H1 (cell line): ENCODE data around the gene CHST11. TPM values are rescaled to one million over a fixed set of nuclear protein-coding genes. Genes with fewer than 3 reads are reported as not detected.
A peak's percentile ranks its signal among the peaks of the same experiment; 100 is the strongest.

Source experiments
- CTCF ChIA-PET: fragments of 300-600 bp; sonication (Branson Sonifier 250); formaldehyde crosslinking; loops from one replicate; lab custom pipeline; 2021; ENCODE audit not compliant: partially characterized antibody; lab: Charles Lee
- POLR2A ChIA-PET: fragments of 300-600 bp; sonication (Branson Sonifier 250); formaldehyde crosslinking; loops from one replicate; lab custom pipeline; 2021; ENCODE audit warnings: inconsistent platforms; ENCODE audit not compliant: partially characterized antibody; lab: Charles Lee
- DNase-seq, 2 experiments: peaks; one replicate each; pipeline versions ENCODE4 v3.0.0 to v3.0.0-alpha.2; 2010 to 2022; ENCODE audit warnings: low spot score in 2 of 2, low read depth in 1 of 2, mixed read lengths in 1 of 2
- FAIRE-seq: peaks from 2 replicates; lab custom pipeline; 2011; peaks lifted over from hg19 to GRCh38; lab: Jason Lieb, UNC
- H2AFZ ChIP-seq: 2 replicates; pipeline ENCODE4 v1.8.1; 2012; ENCODE audit warnings: low read length, inconsistent platforms
- H2AK5ac ChIP-seq: 2 replicates; pipeline ENCODE4 v1.6.1; 2013; ENCODE audit warnings: low read depth, low read length
- H2BK120ac ChIP-seq: replicated peaks from 2 replicates; pipeline ENCODE3; 2013; ENCODE audit warnings: low read depth, low read length, inconsistent platforms
- H2BK12ac ChIP-seq: 2 replicates; pipeline ENCODE4 v1.6.1; 2013; ENCODE audit warnings: low read depth, low read length
- H2BK15ac ChIP-seq: 2 replicates; pipeline ENCODE4 v1.6.1; 2013; ENCODE audit warnings: low read length
- H2BK20ac ChIP-seq: 2 replicates; pipeline ENCODE4 v1.6.1; 2013; ENCODE audit warnings: low read length
- H2BK5ac ChIP-seq: 2 replicates; pipeline ENCODE4 v1.6.1; 2013; ENCODE audit warnings: low read depth, low read length
- H3K14ac ChIP-seq: 2 replicates; pipeline ENCODE4 v1.6.1; 2013; ENCODE audit warnings: inconsistent platforms; ENCODE audit not compliant: insufficient read length
- H3K18ac ChIP-seq: 2 replicates; pipeline ENCODE4 v1.6.1; 2013; ENCODE audit warnings: low read length; ENCODE audit errors: extremely low read depth
- H3K23ac ChIP-seq: 2 replicates; pipeline ENCODE4 v1.6.1; 2013; ENCODE audit warnings: inconsistent platforms; ENCODE audit not compliant: insufficient read length
- H3K23me2 ChIP-seq: 2 replicates; pipeline ENCODE4 v1.6.1; 2013; ENCODE audit warnings: low read depth, low read length
- H3K27ac ChIP-seq: 2 replicates; pipeline ENCODE4 v1.6.1; 2011; ENCODE audit warnings: low read depth, low read length, inconsistent platforms
- H3K27me3 ChIP-seq, 4 experiments: replicated peaks in 1 of 4; 1 replicate in 1 of 4; 2 replicates in 3 of 4; pipeline versions ENCODE4 v1.6.1 to v1.8.1; 2011 to 2013; ENCODE audit warnings: low read length in 3 of 4, mild to moderate bottlenecking in 3 of 4, inconsistent platforms in 2 of 4, mixed read lengths in 2 of 4, moderate library complexity in 1 of 4; ENCODE audit not compliant: control insufficient read depth in 3 of 4, insufficient read depth in 3 of 4; ENCODE audit errors: extremely low read depth in 1 of 4
- H3K36me3 ChIP-seq, 4 experiments: 2 replicates each; pipeline versions ENCODE4 v1.6.1 to v1.8.1; 2011 to 2013; ENCODE audit warnings: mild to moderate bottlenecking in 4 of 4, low read length in 3 of 4, moderate library complexity in 2 of 4, control low read depth in 1 of 4, inconsistent platforms in 1 of 4; ENCODE audit not compliant: insufficient read depth in 4 of 4, control insufficient read depth in 2 of 4
- H3K4ac ChIP-seq: replicated peaks from 2 replicates; pipeline ENCODE3; 2013; ENCODE audit warnings: low read length, low read depth, mixed read lengths, inconsistent platforms; ENCODE audit not compliant: insufficient read length
- H3K4me1 ChIP-seq, 4 experiments: replicated peaks in 1 of 4; 1 replicate in 1 of 4; 2 replicates in 3 of 4; pipeline versions ENCODE4 v1.6.1 to v1.8.1; 2011 to 2013; ENCODE audit warnings: low read length in 3 of 4, inconsistent platforms in 2 of 4, mixed read lengths in 1 of 4; ENCODE audit not compliant: insufficient read depth in 4 of 4, control insufficient read depth in 3 of 4
- H3K4me2 ChIP-seq, 2 experiments: 2 replicates each; pipeline versions ENCODE4 v1.6.1 to v1.8.1; 2011 to 2013; ENCODE audit warnings: low read depth in 2 of 2, low read length in 2 of 2, control low read depth in 1 of 2, inconsistent platforms in 1 of 2, mild to moderate bottlenecking in 1 of 2; ENCODE audit not compliant: insufficient read depth in 1 of 2
- H3K4me3 ChIP-seq, 4 experiments: fragments of 200-600, 300-600 bp in 1 of 4; sonication (generic), shearing (Covaris generic), sonication (Bioruptor Twin) in 1 of 4; 2 replicates each; pipeline versions ENCODE4 v1.5.1 to v1.8.1; 2011 to 2016; ENCODE audit warnings: low read length in 4 of 4, low read depth in 3 of 4, control low read depth in 2 of 4, inconsistent platforms in 2 of 4, mild to moderate bottlenecking in 2 of 4, mixed read lengths in 1 of 4, moderate library complexity in 1 of 4; ENCODE audit not compliant: insufficient read depth in 2 of 4; ENCODE audit errors: extremely low read depth in 1 of 4
- H3K56ac ChIP-seq: replicated peaks from 2 replicates; pipeline ENCODE3; 2013; ENCODE audit warnings: low read depth, mild to moderate bottlenecking, mixed read lengths, low read length, inconsistent platforms; ENCODE audit not compliant: insufficient read length
- H3K79me1 ChIP-seq: 2 replicates; pipeline ENCODE4 v1.6.1; 2013; ENCODE audit warnings: low read depth, low read length, control low read depth
- H3K79me2 ChIP-seq, 2 experiments: 2 replicates each; pipeline versions ENCODE4 v1.6.1 to v1.8.1; 2012 to 2013; ENCODE audit warnings: low read length in 2 of 2, mild to moderate bottlenecking in 2 of 2, inconsistent platforms in 1 of 2; ENCODE audit not compliant: insufficient read depth in 2 of 2, control insufficient read depth in 1 of 2
- H3K9ac ChIP-seq, 4 experiments: replicated peaks in 1 of 4; 1 replicate in 1 of 4; 2 replicates in 3 of 4; pipeline versions ENCODE4 v1.6.1 to v1.8.1; 2011 to 2013; ENCODE audit warnings: low read depth in 3 of 4, low read length in 3 of 4, control low read depth in 2 of 4, mild to moderate bottlenecking in 2 of 4, moderate library complexity in 2 of 4, inconsistent platforms in 1 of 4; ENCODE audit errors: extremely low read depth in 1 of 4
- H3K9me3 ChIP-seq, 2 experiments: 2 replicates each; pipeline versions ENCODE4 v1.6.1 to v1.8.1; 2012 to 2013; ENCODE audit warnings: mild to moderate bottlenecking in 2 of 2, moderate library complexity in 2 of 2, control low read depth in 1 of 2, inconsistent platforms in 1 of 2, low read depth in 1 of 2, low read length in 1 of 2, mixed read lengths in 1 of 2; ENCODE audit not compliant: insufficient read depth in 2 of 2
- H4K20me1 ChIP-seq, 2 experiments: replicated peaks in 1 of 2; 2 replicates each; pipeline versions ENCODE3 to v1.8.1; 2011 to 2013; ENCODE audit warnings: inconsistent platforms in 2 of 2, low read length in 2 of 2, mild to moderate bottlenecking in 1 of 2; ENCODE audit not compliant: insufficient read depth in 2 of 2, control insufficient read depth in 1 of 2
- H4K5ac ChIP-seq: 2 replicates; pipeline ENCODE4 v1.6.1; 2013; ENCODE audit warnings: low read length, low read depth, mixed read lengths, inconsistent platforms; ENCODE audit not compliant: insufficient read length
- H4K8ac ChIP-seq: 2 replicates; pipeline ENCODE4 v1.8.0; 2013; ENCODE audit warnings: mild to moderate bottlenecking, moderate library complexity, low read length, inconsistent platforms; ENCODE audit not compliant: insufficient read depth; ENCODE audit errors: extremely low read depth
- H4K91ac ChIP-seq: replicated peaks from 2 replicates; pipeline ENCODE3; 2013; ENCODE audit warnings: low read length, mixed read lengths, inconsistent platforms; ENCODE audit not compliant: insufficient read length
- NANOG ChIP-seq: IDR thresholded peaks from 2 replicates; pipeline ENCODE4 v1.6.1; 2011; ENCODE audit warnings: low read length, low read depth, mild to moderate bottlenecking, inconsistent platforms; ENCODE audit not compliant: insufficient read depth, poor library complexity, severe bottlenecking
- PHF8 ChIP-seq: fragments of 200-600 bp; sonication (generic); conservative IDR thresholded peaks from 2 replicates; pipeline ENCODE4 v1.7.1; 2012; ENCODE audit warnings: low read depth, mild to moderate bottlenecking, inconsistent platforms, low read length, moderate library complexity
- WGBS, 2 experiments: shearing (Covaris generic) in 1 of 2; methylation state at CpG; one replicate each; pipeline versions ENCODE4 v1.1.6 to v1.1.7; 2013 to 2015; ENCODE audit warnings: low lambda C conversion rate in 2 of 2, mixed read lengths in 2 of 2, inconsistent platforms in 1 of 2, low coverage in 1 of 2, missing lambda C conversion rate in 1 of 2; ENCODE audit not compliant: insufficient replicate concordance in 2 of 2, insufficient coverage in 1 of 2, insufficient read length in 1 of 2; ENCODE audit errors: extremely low coverage in 1 of 2, missing lambda C conversion rate in 1 of 2; 5-methylcytosine and 5-hydroxymethylcytosine counted together
- polyA plus RNA-seq, 7 experiments: library from polyadenylated mRNA; depleted of rRNA in 3 of 7; stranded (reverse) in 5 of 7; unstranded in 2 of 7; fragments of >200 nt in 5 of 7; fragments of 200-250 nt in 2 of 7; gene quantifications; 1 replicate in 5 of 7; 2 replicates in 1 of 7; 4 replicates in 1 of 7; pipeline versions ENCODE4 v1.2.1 to v1.2.3, GENCODE V29; 2011 to 2013; ENCODE audit warnings: missing spikeins in 2 of 7, mixed read lengths in 2 of 7
- total RNA-seq: library from RNA; stranded (reverse); fragmentation: NEBNext Ultra II Directional; extraction: Animal tissue kit (Norgen Biotek cat#: 25700); gene quantifications from 2 replicates; pipeline ENCODE4 v1.2.1, GENCODE V29; 2021

Gene CHST11
- total and polyA plus RNA-seq, 2 of the 8 experiments (the other 6 are each of a cell fraction or from before 2014, with no cell fraction given) = 14.4 to 20.8 TPM

GRCh38 chr12:104718304-104718929 lies 261.7 kb downstream of the CHST11 start:
- Histone ChIP-seq H3K18ac (no peak overlapping the region), H3K4me3 (no peak overlapping the region), H2AK5ac (no peak overlapping the region), H4K20me1 (no peaks in the 10 kb centered on the region), H3K4ac (no peak overlapping the region), H2BK120ac (no peak overlapping the region), H4K91ac (no peak overlapping the region), H3K4me1 (peaks cover 8 to 23% (median 13%) of the 10 kb centered on the region in 4 experiments), H3K23me2 (no peaks in the 10 kb centered on the region), H3K4me2 (no peak overlapping the region), H3K14ac (no peak overlapping the region), H4K8ac (no peak overlapping the region), H4K5ac (no peak overlapping the region), H2BK12ac (no peak overlapping the region), H3K9ac (no peak overlapping the region), H3K27ac (no peak overlapping the region), H3K27me3 (no peaks in the 10 kb centered on the region), H2BK15ac (no peak overlapping the region), H2BK5ac (no peak overlapping the region), H3K9me3 (no peaks in the 10 kb centered on the region), H3K79me2 (no peaks in the 10 kb centered on the region), H3K79me1 (no peaks in the 10 kb centered on the region), H2BK20ac (no peak overlapping the region), H3K36me3 (no peaks in the 10 kb centered on the region), H2AFZ (no peak overlapping the region), H3K56ac (no peak overlapping the region), H3K23ac (no peak overlapping the region)
- TF ChIP-seq NANOG = peak; percentile 39
- TF ChIP-seq PHF8 = no peak
- WGBS, 2 experiments = 78% methylated on average over 11 of the region's 11 CpGs; no CpG with 5 or more reads in 1 of the 2 experiments
- CTCF ChIA-PET = interaction anchor here (0.6 to 2.6 kb wide), 4 partner anchors 11 to 49 kb away, joined by 3 to 7 read pairs (median 4); no protein-coding TSS in a partner anchor
- FAIRE-seq (no peak), DNase-seq (no peak)
- POLR2A ChIA-PET = no interaction called here
